ENCODE data around the gene EPSTI1. TPM values are rescaled to one million over a fixed set of nuclear protein-coding genes. Genes with fewer than 3 reads are reported as not detected.

The EPSTI1 gene
- total RNA-seq, 1 donor from 2014 or later: 13.2 TPM

GRCh38 chr13:43016226-43016625, 24.2 kb upstream of the EPSTI1 start:
- H3K27ac Mint-ChIP-seq (ENCODE audit: unreplicated experiment): no peak overlapping the region
- no peaks in the 10 kb centered on the region for H3K4me1 Mint-ChIP-seq (ENCODE audit: unreplicated experiment)
- H3K9me3 Mint-ChIP-seq (ENCODE audit: unreplicated experiment): no peaks in the 10 kb centered on the region
- H3K36me3 Mint-ChIP-seq (ENCODE audit: unreplicated experiment): no peaks in the 10 kb centered on the region
- H3K4me3 Mint-ChIP-seq (ENCODE audit: unreplicated experiment): no peak overlapping the region
- TF ChIP-seq CTCF (IDR thresholded peaks at IDR 0.05): no peak
- no peaks in the 10 kb centered on the region for H3K27me3 Mint-ChIP-seq (ENCODE audit: unreplicated experiment)
- no peak for DNase-seq (ENCODE audit: extremely low spot score, unreplicated experiment)

GRCh38 chr13:43014162-43014561, 22.1 kb upstream of the EPSTI1 start:
- H3K9me3 Mint-ChIP-seq (ENCODE audit: unreplicated experiment): no peaks in the 10 kb centered on the region
- TF ChIP-seq CTCF (IDR thresholded peaks at IDR 0.05): no peak
- no peak overlapping the region for H3K4me3 Mint-ChIP-seq (ENCODE audit: unreplicated experiment)
- H3K36me3 Mint-ChIP-seq (ENCODE audit: unreplicated experiment): no peaks in the 10 kb centered on the region
- H3K27ac Mint-ChIP-seq (ENCODE audit: unreplicated experiment): no peak overlapping the region
- peaks cover 9% of the 10 kb centered on the region for H3K4me1 Mint-ChIP-seq (ENCODE audit: unreplicated experiment)
- no peaks in the 10 kb centered on the region for H3K27me3 Mint-ChIP-seq (ENCODE audit: unreplicated experiment)
- no peak for DNase-seq (ENCODE audit: extremely low spot score, unreplicated experiment)

GRCh38 chr13:43009506-43009905, 17.5 kb upstream of the EPSTI1 start:
- no peak for TF ChIP-seq CTCF (IDR thresholded peaks at IDR 0.05)
- Mint-ChIP-seq H3K4me3 (ENCODE audit: unreplicated experiment) (no peak overlapping the region), H3K27me3 (ENCODE audit: unreplicated experiment) (no peaks in the 10 kb centered on the region), H3K9me3 (ENCODE audit: unreplicated experiment) (no peaks in the 10 kb centered on the region), H3K36me3 (ENCODE audit: unreplicated experiment) (no peaks in the 10 kb centered on the region), H3K27ac (ENCODE audit: unreplicated experiment) (peak overlapping the region; percentile 23), H3K4me1 (ENCODE audit: unreplicated experiment) (peaks cover 54% of the 10 kb centered on the region)
- DNase-seq (ENCODE audit: extremely low spot score, unreplicated experiment): no peak

- H3K4me1 Mint-ChIP-seq (ENCODE audit: unreplicated experiment): peaks cover 57% of the 10 kb centered on the region
- TF ChIP-seq CTCF (IDR thresholded peaks at IDR 0.05): no peak
- peak overlapping the region; percentile 76 for H3K27ac Mint-ChIP-seq (ENCODE audit: unreplicated experiment)
Measured at GRCh38 chr13:43008596-43008995, 16.6 kb upstream of the EPSTI1 start.

GRCh38 chr13:43006893-43007631, 15.0 kb upstream of the EPSTI1 start:
- Mint-ChIP-seq H3K9me3 (ENCODE audit: unreplicated experiment) (peaks cover 8% of the 10 kb centered on the region), H3K4me1 (ENCODE audit: unreplicated experiment) (peaks cover 64% of the 10 kb centered on the region), H3K27ac (ENCODE audit: unreplicated experiment) (peak overlapping the region; percentile 92), H3K27me3 (ENCODE audit: unreplicated experiment) (no peaks in the 10 kb centered on the region), H3K36me3 (ENCODE audit: unreplicated experiment) (no peaks in the 10 kb centered on the region), H3K4me3 (ENCODE audit: unreplicated experiment) (peak overlapping the region; percentile 2)
- no peak for DNase-seq (ENCODE audit: extremely low spot score, unreplicated experiment)
- TF ChIP-seq CTCF (IDR thresholded peaks at IDR 0.05): no peak

More at GRCh38 chr13:43008596-43008995, 16.6 kb upstream of the EPSTI1 start:
- no peaks in the 10 kb centered on the region for H3K27me3 Mint-ChIP-seq (ENCODE audit: unreplicated experiment)
- no peaks in the 10 kb centered on the region for H3K9me3 Mint-ChIP-seq (ENCODE audit: unreplicated experiment)
- no peaks in the 10 kb centered on the region for H3K36me3 Mint-ChIP-seq (ENCODE audit: unreplicated experiment)
- no peak overlapping the region for H3K4me3 Mint-ChIP-seq (ENCODE audit: unreplicated experiment)
- no peak for DNase-seq (ENCODE audit: extremely low spot score, unreplicated experiment)

Measured in osteocyte (in vitro differentiated cells).